Measurements from ENCODE around the gene IL1RAP. TPM values are rescaled to one million over a fixed set of nuclear protein-coding genes. Genes with fewer than 3 reads are reported as not detected.

The IL1RAP gene
- total RNA-seq, 1 experiment from 2014 or later = 6.4 TPM

GRCh38 chr3:190528706-190529105 is 14.8 kb downstream of the IL1RAP start:
- H3K4me3 ChIP-seq = no peak overlapping the region
- no peak for DNase-seq
- H3K9me3 ChIP-seq = no peaks in the 10 kb centered on the region
- H3K27me3 ChIP-seq = no peaks in the 10 kb centered on the region
- H3K36me3 ChIP-seq = no peaks in the 10 kb centered on the region; the same call in 1 of the 2 replicates

- Histone ChIP-seq H3K36me3 (no peaks in the 10 kb centered on the region; the same call in 1 of the 2 replicates), H3K4me3 (no peak overlapping the region), H3K9me3 (no peaks in the 10 kb centered on the region), H3K27me3 (no peaks in the 10 kb centered on the region)
- no peak for DNase-seq
Observed at GRCh38 chr3:190531406-190531805, 17.5 kb downstream of the IL1RAP start.

GRCh38 chr3:190532731-190533203 is 18.9 kb downstream of the IL1RAP start:
- no peak for DNase-seq
- Histone ChIP-seq H3K9me3 (no peaks in the 10 kb centered on the region), H3K36me3 (no peaks in the 10 kb centered on the region; the same call in 1 of the 2 replicates), H3K27me3 (no peaks in the 10 kb centered on the region), H3K4me3 (no peak overlapping the region)

- no peak overlapping the region; the same call in 1 of the 2 replicates for H3K4me3 ChIP-seq
- no peaks in the 10 kb centered on the region for H3K36me3 ChIP-seq
- no peaks in the 10 kb centered on the region for H3K27me3 ChIP-seq
- H3K9me3 ChIP-seq = no peaks in the 10 kb centered on the region
- DNase-seq = peak; percentile 98
Observed at GRCh38 chr3:190533511-190534281, 19.8 kb downstream of the IL1RAP start.

GRCh38 chr3:190534386-190534785 is 20.5 kb downstream of the IL1RAP start:
- DNase-seq = no peak
- H3K27me3 ChIP-seq = no peaks in the 10 kb centered on the region
- no peak overlapping the region for H3K4me3 ChIP-seq

GRCh38 chr3:190534986-190535385 is 21.1 kb downstream of the IL1RAP start:
- H3K36me3 ChIP-seq = no peaks in the 10 kb centered on the region
- no peak overlapping the region for H3K4me3 ChIP-seq
- H3K9me3 ChIP-seq = no peaks in the 10 kb centered on the region
- H3K27me3 ChIP-seq = no peaks in the 10 kb centered on the region
- no peak for DNase-seq

More at GRCh38 chr3:190534386-190534785, 20.5 kb downstream of the IL1RAP start:
- Histone ChIP-seq H3K9me3 (no peaks in the 10 kb centered on the region), H3K36me3 (no peaks in the 10 kb centered on the region)

- Histone ChIP-seq H3K9me3 (no peaks in the 10 kb centered on the region), H3K36me3 (no peaks in the 10 kb centered on the region), H3K4me3 (no peak overlapping the region), H3K27me3 (no peaks in the 10 kb centered on the region)
- DNase-seq = peak; percentile 31
Observed at GRCh38 chr3:190537146-190537545, 23.3 kb downstream of the IL1RAP start.

- no peak for DNase-seq
- no peak overlapping the region for H3K4me3 ChIP-seq
- no peaks in the 10 kb centered on the region for H3K36me3 ChIP-seq
- no peaks in the 10 kb centered on the region for H3K9me3 ChIP-seq
- no peaks in the 10 kb centered on the region for H3K27me3 ChIP-seq
Observed at GRCh38 chr3:190538288-190538687, 24.4 kb downstream of the IL1RAP start.

- DNase-seq = no peak
- Histone ChIP-seq H3K36me3 (no peaks in the 10 kb centered on the region), H3K9me3 (no peaks in the 10 kb centered on the region), H3K4me3 (no peak overlapping the region), H3K27me3 (no peaks in the 10 kb centered on the region)
Observed at GRCh38 chr3:190539526-190539925, 25.6 kb downstream of the IL1RAP start.

- Histone ChIP-seq H3K36me3 (no peaks in the 10 kb centered on the region), H3K27me3 (no peaks in the 10 kb centered on the region), H3K4me3 (no peak overlapping the region), H3K9me3 (no peaks in the 10 kb centered on the region)
- no peak for DNase-seq
Observed at GRCh38 chr3:190541008-190541407, 27.1 kb downstream of the IL1RAP start.

GRCh38 chr3:190541560-190541959 is 27.7 kb downstream of the IL1RAP start:
- H3K36me3 ChIP-seq = no peaks in the 10 kb centered on the region
- no peak overlapping the region for H3K4me3 ChIP-seq
- no peak for DNase-seq
- H3K9me3 ChIP-seq = no peaks in the 10 kb centered on the region
- no peaks in the 10 kb centered on the region for H3K27me3 ChIP-seq

- no peaks in the 10 kb centered on the region for H3K9me3 ChIP-seq
- DNase-seq = no peak
- no peaks in the 10 kb centered on the region for H3K36me3 ChIP-seq
- no peaks in the 10 kb centered on the region for H3K27me3 ChIP-seq
- no peak overlapping the region for H3K4me3 ChIP-seq
Observed at GRCh38 chr3:190542846-190543245, 29.0 kb downstream of the IL1RAP start.

- DNase-seq = no peak
- no peaks in the 10 kb centered on the region for H3K9me3 ChIP-seq
- H3K27me3 ChIP-seq = no peaks in the 10 kb centered on the region
- no peaks in the 10 kb centered on the region for H3K36me3 ChIP-seq
- H3K4me3 ChIP-seq = no peak overlapping the region
Observed at GRCh38 chr3:190543671-190544070, 29.8 kb downstream of the IL1RAP start.

- Histone ChIP-seq H3K27me3 (no peaks in the 10 kb centered on the region), H3K9me3 (no peaks in the 10 kb centered on the region), H3K36me3 (no peaks in the 10 kb centered on the region; the same call in 1 of the 2 replicates), H3K4me3 (no peak overlapping the region)
- no peak for DNase-seq
Observed at GRCh38 chr3:190545191-190545590, 31.3 kb downstream of the IL1RAP start.

GRCh38 chr3:190546881-190547510 is 33.1 kb downstream of the IL1RAP start:
- H3K9me3 ChIP-seq = peaks cover 5% of the 10 kb centered on the region
- peaks cover 1% of the 10 kb centered on the region for H3K36me3 ChIP-seq
- H3K27me3 ChIP-seq = no peaks in the 10 kb centered on the region
- DNase-seq = no peak
- no peak overlapping the region for H3K4me3 ChIP-seq

GRCh38 chr3:190548031-190548656 is 34.3 kb downstream of the IL1RAP start:
- Histone ChIP-seq H3K27me3 (no peaks in the 10 kb centered on the region), H3K36me3 (peaks cover 7% of the 10 kb centered on the region), H3K4me3 (no peak overlapping the region), H3K9me3 (peaks cover 8% of the 10 kb centered on the region)
- no peak for DNase-seq

GRCh38 chr3:190552021-190552420 is 38.1 kb downstream of the IL1RAP start:
- Histone ChIP-seq H3K36me3 (peaks cover 14% of the 10 kb centered on the region), H3K27me3 (no peaks in the 10 kb centered on the region), H3K4me3 (no peak overlapping the region), H3K9me3 (peaks cover 8% of the 10 kb centered on the region)
- no peak for DNase-seq

Measured in MG63 (cell line).